Transverse colon (tissue), 4 donors: Measurements from ENCODE around the gene FATE1. TPM values are rescaled to one million over a fixed set of nuclear protein-coding genes. Genes with fewer than 3 reads are reported as not detected.

Source experiments
- DNase-seq: peaks from one replicate; pipeline ENCODE4 v3.0.0-alpha.2; 2019
- H3K27ac ChIP-seq, 4 donors: fragments of 200-600 bp; sonication (generic); 2 replicates each; pipeline ENCODE4 v1.5.1; 2016 to 2018; ENCODE audit warnings: inconsistent platforms in 4 of 4
- H3K27me3 ChIP-seq: fragments of 200-600 bp; sonication (generic); 2 replicates; pipeline ENCODE4 v1.5.1; 2017; ENCODE audit warnings: inconsistent platforms
- H3K36me3 ChIP-seq, 4 donors: fragments of 200-600 bp; sonication (generic); 2 replicates each; pipeline ENCODE4 v1.5.1; 2017 to 2019; ENCODE audit warnings: inconsistent platforms in 4 of 4
- H3K4me1 ChIP-seq, 4 donors: fragments of 200-600 bp; sonication (generic); 2 replicates each; pipeline ENCODE4 v1.5.1; 2017 to 2020; ENCODE audit warnings: inconsistent platforms in 4 of 4
- H3K4me3 ChIP-seq, 4 donors: fragments of 200-600 bp; sonication (generic); 1 replicate in 1 of 4; 2 replicates in 3 of 4; pipeline versions ENCODE4 v1.5.1 to v1.6.1; 2017 to 2019; ENCODE audit warnings: inconsistent platforms in 4 of 4
- H3K9me3 ChIP-seq, 2 donors: fragments of 200-600 bp; sonication (generic); 2 replicates each; pipeline ENCODE4 v1.5.1; 2017 to 2019; ENCODE audit warnings: inconsistent platforms in 2 of 2
- EP300 ChIP-seq: sonication (generic); formaldehyde crosslinking; IDR thresholded peaks from one replicate; pipeline ENCODE4 v1.6.1; 2017; ENCODE audit warnings: antibody characterized with exemption, low read depth
- POLR2A ChIP-seq: fragments of 450-650 bp; IDR thresholded peaks from one replicate; pipeline ENCODE4 v1.6.1; 2016; ENCODE audit warnings: antibody characterized with exemption, mild to moderate bottlenecking, moderate library complexity
- POLR2AphosphoS5 ChIP-seq, 3 donors: sonication (generic); formaldehyde crosslinking; IDR thresholded peaks; one replicate each; pipeline ENCODE4 v1.6.1; 2016; ENCODE audit warnings: antibody characterized with exemption in 3 of 3
- WGBS, 2 donors: methylation state at CpG; one replicate each; pipeline ENCODE4 v1.1.5; 2018; ENCODE audit warnings: low coverage in 1 of 2; 5-methylcytosine and 5-hydroxymethylcytosine counted together
- in situ Hi-C, 4 donors: fragments of 200-750 bp; cut with MboI; loops; one replicate each; pipeline versions ENCODE4 v1.15.0 to v1.15.1; 2017; ENCODE audit warnings: low sequenced_read_pairs in 3 of 4, low pct_ligation_motif_present in 1 of 4, low pct_unique_long_range_greater_than_20kb in 1 of 4
- intact Hi-C: fragments of 100-400 bp; cut with DNase I; formaldehyde crosslinking; loops from one replicate; pipeline ENCODE4 v1.15.1; 2023; ENCODE audit warnings: low total_unique reads
- total RNA-seq, 4 donors: library from RNA; depleted of rRNA; stranded (reverse); fragments of >200 nt; gene quantifications; one replicate each; pipeline ENCODE4 v1.1.0, GENCODE V29; 2016
- TF ChIP-seq, protein P1 (sequence below), 5 experiments: fragments of 200-600 bp in 3 of 5; fragments of 450-650 bp in 2 of 5; sonication (generic) in 3 of 5; IDR thresholded peaks; 1 replicate in 2 of 5; 2 replicates in 3 of 5; pipeline ENCODE4 v1.5.1; 2016 to 2017; ENCODE audit warnings: antibody characterized with exemption in 5 of 5, inconsistent platforms in 3 of 5, mild to moderate bottlenecking in 2 of 5, moderate library complexity in 1 of 5

The FATE1 gene
- total RNA-seq, 4 donors from 2014 or later: not detected

GRCh38 chrX:151680805-151681204, 35.0 kb upstream of the FATE1 start:
- Histone ChIP-seq H3K36me3 (no peaks in the 10 kb centered on the region), H3K4me1 (no peaks in the 10 kb centered on the region), H3K27me3 (no peaks in the 10 kb centered on the region), H3K4me3 (no peak overlapping the region), H3K9me3 (no peaks in the 10 kb centered on the region), H3K27ac (no peak overlapping the region)
- in situ Hi-C loops (loop anchor here in 3 of 4 donors (5.0 to 25.0 kb wide), 2 partner anchors 519 to 529 kb away; no protein-coding TSS in a partner anchor), intact Hi-C loops (loop anchor here (5.0 kb wide), 2 partner anchors 529 to 1629 kb away; no protein-coding TSS in a partner anchor)
- TF ChIP-seq, protein P1, sequence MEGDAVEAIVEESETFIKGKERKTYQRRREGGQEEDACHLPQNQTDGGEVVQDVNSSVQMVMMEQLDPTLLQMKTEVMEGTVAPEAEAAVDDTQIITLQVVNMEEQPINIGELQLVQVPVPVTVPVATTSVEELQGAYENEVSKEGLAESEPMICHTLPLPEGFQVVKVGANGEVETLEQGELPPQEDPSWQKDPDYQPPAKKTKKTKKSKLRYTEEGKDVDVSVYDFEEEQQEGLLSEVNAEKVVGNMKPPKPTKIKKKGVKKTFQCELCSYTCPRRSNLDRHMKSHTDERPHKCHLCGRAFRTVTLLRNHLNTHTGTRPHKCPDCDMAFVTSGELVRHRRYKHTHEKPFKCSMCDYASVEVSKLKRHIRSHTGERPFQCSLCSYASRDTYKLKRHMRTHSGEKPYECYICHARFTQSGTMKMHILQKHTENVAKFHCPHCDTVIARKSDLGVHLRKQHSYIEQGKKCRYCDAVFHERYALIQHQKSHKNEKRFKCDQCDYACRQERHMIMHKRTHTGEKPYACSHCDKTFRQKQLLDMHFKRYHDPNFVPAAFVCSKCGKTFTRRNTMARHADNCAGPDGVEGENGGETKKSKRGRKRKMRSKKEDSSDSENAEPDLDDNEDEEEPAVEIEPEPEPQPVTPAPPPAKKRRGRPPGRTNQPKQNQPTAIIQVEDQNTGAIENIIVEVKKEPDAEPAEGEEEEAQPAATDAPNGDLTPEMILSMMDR (IDR thresholded peaks at IDR 0.05): peak; percentile 43 to 60 (median 55)
- no peak for TF ChIP-seq POLR2A
- TF ChIP-seq POLR2AphosphoS5 (IDR thresholded peaks at IDR 0.05): no peak
- TF ChIP-seq EP300: no peak
- WGBS, 2 donors: 48% methylated on average over 4 of the region's 4 CpGs; no CpG with 5 or more reads in 1 of the 2 donors
- peak; percentile 57 for DNase-seq

DNA sequence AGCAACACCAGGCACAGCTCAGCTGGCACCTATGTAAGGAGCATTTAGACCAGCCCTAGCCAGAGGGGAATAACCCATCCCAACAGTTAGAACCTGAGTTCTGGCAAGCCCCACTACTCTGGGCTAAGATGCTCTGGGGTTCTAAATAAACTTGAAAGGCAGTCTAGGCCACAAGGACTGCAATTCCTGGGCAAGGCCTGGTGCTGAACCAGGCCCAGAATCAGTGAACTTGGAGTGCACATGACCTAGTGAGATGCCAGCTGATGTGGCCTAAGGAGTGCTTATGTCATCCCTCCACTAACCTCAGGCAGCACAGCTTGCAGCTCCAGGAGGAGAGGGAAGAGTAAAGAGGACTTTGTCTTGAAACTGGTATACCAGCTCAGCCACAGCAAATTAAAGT, 28.2 kb upstream of the FATE1 start:
- TF ChIP-seq, protein P1 (IDR thresholded peaks at IDR 0.05): no peak
- no peak for TF ChIP-seq EP300
- TF ChIP-seq POLR2A: no peak
- no peak for TF ChIP-seq POLR2AphosphoS5 (IDR thresholded peaks at IDR 0.05)
- Histone ChIP-seq H3K4me1 (no peaks in the 10 kb centered on the region), H3K9me3 (no peaks in the 10 kb centered on the region), H3K36me3 (no peaks in the 10 kb centered on the region), H3K27ac (no peak overlapping the region), H3K27me3 (no peaks in the 10 kb centered on the region), H3K4me3 (no peak overlapping the region)
- DNase-seq: no peak
- intact Hi-C loops (no loop called here), in situ Hi-C loops (loop anchor here in 1 of 4 donors (25.0 kb wide), 1 partner anchor 525 kb away; no protein-coding TSS in a partner anchor)

GRCh38 chrX:151688695-151689094, 27.1 kb upstream of the FATE1 start:
- Histone ChIP-seq H3K36me3 (no peaks in the 10 kb centered on the region), H3K9me3 (no peaks in the 10 kb centered on the region), H3K4me1 (no peaks in the 10 kb centered on the region), H3K27ac (no peak overlapping the region), H3K27me3 (no peaks in the 10 kb centered on the region), H3K4me3 (no peak overlapping the region)
- no peak for DNase-seq
- TF ChIP-seq POLR2A (no peak), POLR2AphosphoS5 (IDR thresholded peaks at IDR 0.05) (no peak), EP300 (no peak)
- TF ChIP-seq, protein P1 (IDR thresholded peaks at IDR 0.05): no peak
- intact Hi-C loops (no loop called here), in situ Hi-C loops (loop anchor here in 1 of 4 donors (25.0 kb wide), 1 partner anchor 526 kb away; no protein-coding TSS in a partner anchor)

GRCh38 chrX:151692825-151693224, 23.0 kb upstream of the FATE1 start:
- Histone ChIP-seq H3K27me3 (peaks cover 6% of the 10 kb centered on the region), H3K9me3 (no peaks in the 10 kb centered on the region), H3K4me3 (no peak overlapping the region), H3K4me1 (no peaks in the 10 kb centered on the region), H3K36me3 (no peaks in the 10 kb centered on the region), H3K27ac (no peak overlapping the region)
- 89% methylated on average over 6 of the region's 6 CpGs; no CpG with 5 or more reads in 1 of the 2 donors for WGBS, 2 donors
- in situ Hi-C loops: loop anchor here in 1 of 4 donors (25.0 kb wide), 1 partner anchor 531 kb away; no protein-coding TSS in a partner anchor
- no peak for DNase-seq
- TF ChIP-seq POLR2A (no peak), POLR2AphosphoS5 (IDR thresholded peaks at IDR 0.05) (no peak)
- TF ChIP-seq, protein P1 (IDR thresholded peaks at IDR 0.05): no peak
- intact Hi-C loops: no loop called here
